Activated T-cell treated with anti-CD3 and anti-CD28 coated beads for 1 hour (primary cell): ENCODE data around the gene DMRTA1.
"Not testable (repeated sequence)": the region's sequence is repeated elsewhere in the genome, so short reads cannot be mapped to it uniquely, and the experiment has no call there.

Experiments used
- DNase-seq: peaks from one replicate; pipeline ENCODE4 v3.0.0-alpha.2; 2020; ENCODE audit warnings: low read depth

DMRTA1 gene

GRCh38 chr9:22457448-22457847 is 10.8 kb downstream of the DMRTA1 start:
- DNase-seq, result no peak

GRCh38 chr9:22463205-22463604 is 16.6 kb downstream of the DMRTA1 start:
- DNase-seq, result no peak

- DNase-seq, result no peak
Measured at GRCh38 chr9:22469928-22470544, 23.4 kb downstream of the DMRTA1 start.

GRCh38 chr9:22481566-22481965 is 34.9 kb downstream of the DMRTA1 start:
- DNase-seq, result no peak

GRCh38 chr9:22483528-22484070 is 37.0 kb downstream of the DMRTA1 start:
- DNase-seq, result no peak

GRCh38 chr9:22496197-22496596 is 49.6 kb downstream of the DMRTA1 start:
- DNase-seq, result not testable (repeated sequence)
